Activated CD8-positive, alpha-beta T cell treated with anti-CD3 and anti-CD28 coated beads, Interleukin-2, amount 10 ng/mL, durations not matched to agents 7 days and 5 days (primary cell): ENCODE results near the gene WBP4. TPM values are rescaled to one million over a fixed set of nuclear protein-coding genes. Genes with fewer than 3 reads are reported as not detected.

Experiments
- ATAC-seq: fragments of 150-1000 bp; cut with Tn5 transposase; one replicate; pipeline ENCODE4 v1.10.0; 2021; ENCODE audit warnings: moderate library complexity
- CTCF ChIA-PET: fragments of 350-600 bp; sonication (Branson Sonifier 250); formaldehyde crosslinking; loops from one replicate; lab custom pipeline; 2021; ENCODE audit warnings: antibody characterized with exemption; lab: Charles Lee
- POLR2A ChIA-PET: fragments of 350-600 bp; sonication (Branson Sonifier 250); formaldehyde crosslinking; loops from one replicate; lab custom pipeline; 2021; ENCODE audit warnings: antibody characterized with exemption; lab: Charles Lee
- DNase-seq: peaks from one replicate; pipeline ENCODE4 v3.0.0-alpha.2; 2020
- H3K27ac Mint-ChIP-seq: one replicate; pipeline ENCODE4 v1.8.0; 2021; ENCODE audit warnings: mild to moderate bottlenecking, mixed read lengths
- H3K27me3 Mint-ChIP-seq: one replicate; pipeline ENCODE4 v1.8.0; 2021; ENCODE audit warnings: low read depth, mixed read lengths
- H3K36me3 Mint-ChIP-seq: one replicate; pipeline ENCODE4 v1.8.0; 2021; ENCODE audit warnings: low read depth, mixed read lengths
- H3K4me1 Mint-ChIP-seq: one replicate; pipeline ENCODE4 v1.8.0; 2021; ENCODE audit warnings: low read depth, mixed read lengths
- H3K4me3 Mint-ChIP-seq: one replicate; pipeline ENCODE4 v1.8.0; 2021; ENCODE audit warnings: mild to moderate bottlenecking, mixed read lengths
- H3K9me3 Mint-ChIP-seq: one replicate; pipeline ENCODE4 v1.8.0; 2022; ENCODE audit warnings: mixed read lengths; ENCODE audit not compliant: insufficient read depth
- total RNA-seq, 2 experiments: library from RNA; stranded (reverse); gene quantifications; one replicate each; pipeline ENCODE4 v1.2.3, GENCODE V29; 2021

The WBP4 gene
- total RNA-seq, 2 experiments from 2014 or later, result 9.7 to 10.4 TPM

- DNase-seq, result no peak
- ATAC-seq, result no peak
- Mint-ChIP-seq H3K27me3 (no peaks in the 10 kb centered on the region), H3K27ac (peak overlapping the region; percentile 99), H3K4me1 (peaks cover 57% of the 10 kb centered on the region), H3K36me3 (peaks cover 20% of the 10 kb centered on the region), H3K9me3 (no peaks in the 10 kb centered on the region), H3K4me3 (peak overlapping the region; percentile 99)
- POLR2A ChIA-PET, result interaction anchor here (0.7 to 2.4 kb wide), 7 partner anchors 40 to 135 kb away, joined by 3 to 19 read pairs (median 4); partner anchors contain the start of genes ELF1 and KBTBD7
- CTCF ChIA-PET, result interaction anchor here (0.7 to 2.2 kb wide), 18 partner anchors 11 to 245 kb away, joined by 3 to 20 read pairs (median 3); partner anchors contain the start of gene ELF1
Measured at GRCh38 chr13:41059456-41060081, 1.7 kb upstream of the WBP4 start.

- CTCF ChIA-PET, result interaction anchor here (0.7 to 2.2 kb wide), 25 partner anchors 10 to 283 kb away, joined by 3 to 20 read pairs (median 3); partner anchors contain the start of gene ELF1
- peak overlapping the region; percentile 99 for H3K27ac Mint-ChIP-seq
- POLR2A ChIA-PET, result interaction anchor here (0.7 to 2.4 kb wide), 13 partner anchors 40 to 204 kb away, joined by 3 to 19 read pairs (median 4); partner anchors contain the start of genes ELF1 and KBTBD7
- H3K27me3 Mint-ChIP-seq, result no peaks in the 10 kb centered on the region
- no peaks in the 10 kb centered on the region for H3K9me3 Mint-ChIP-seq
- H3K4me1 Mint-ChIP-seq, result peaks cover 52% of the 10 kb centered on the region
- DNase-seq (peak; percentile 77), ATAC-seq (peak; percentile 47)
- peaks cover 24% of the 10 kb centered on the region for H3K36me3 Mint-ChIP-seq
- H3K4me3 Mint-ChIP-seq, result peak overlapping the region; percentile 99
Measured at GRCh38 chr13:41060082-41060723, 1.1 kb upstream of the WBP4 start.

GRCh38 chr13:41060724-41061074 is 610 bp upstream of the WBP4 start:
- no peaks in the 10 kb centered on the region for H3K27me3 Mint-ChIP-seq
- no peaks in the 10 kb centered on the region for H3K9me3 Mint-ChIP-seq
- peak; percentile 65 for ATAC-seq
- POLR2A ChIA-PET, result interaction anchor here (0.5 to 2.4 kb wide), 18 partner anchors 36 to 252 kb away, joined by 3 to 19 read pairs (median 4); partner anchors contain the start of genes ELF1 and KBTBD7
- CTCF ChIA-PET, result interaction anchor here (0.7 to 2.2 kb wide), 15 partner anchors 22 to 283 kb away, joined by 3 to 7 read pairs (median 4); partner anchors contain the start of gene ELF1
- DNase-seq, result peak; percentile 88
- peaks cover 50% of the 10 kb centered on the region for H3K4me1 Mint-ChIP-seq
- H3K27ac Mint-ChIP-seq, result peak overlapping the region; percentile 99
- H3K36me3 Mint-ChIP-seq, result peaks cover 29% of the 10 kb centered on the region
- H3K4me3 Mint-ChIP-seq, result peak overlapping the region; percentile 99

- DNase-seq (no peak), ATAC-seq (no peak)
- Mint-ChIP-seq H3K27me3 (no peaks in the 10 kb centered on the region), H3K4me3 (peak overlapping the region; percentile 99), H3K9me3 (no peaks in the 10 kb centered on the region), H3K27ac (peak overlapping the region; percentile 99), H3K4me1 (peaks cover 39% of the 10 kb centered on the region), H3K36me3 (peaks cover 37% of the 10 kb centered on the region)
- ChIA-PET POLR2A (interaction anchor here (0.6 to 2.3 kb wide), 5 partner anchors 42 to 141 kb away, joined by 3 to 10 read pairs (median 5); no protein-coding TSS in a partner anchor), CTCF (interaction anchor here (1.0 to 2.3 kb wide), 7 partner anchors 8 to 253 kb away, joined by 3 to 15 read pairs (median 4); no protein-coding TSS in a partner anchor)
Measured at GRCh38 chr13:41061914-41062837, 867 bp downstream of the WBP4 start.

GRCh38 chr13:41064493-41064892 is 3.2 kb downstream of the WBP4 start:
- ChIA-PET CTCF (interaction anchor here (1.3 to 2.3 kb wide), 2 partner anchors 10 kb away, joined by 3 to 15 read pairs; no protein-coding TSS in a partner anchor), POLR2A (no interaction called here)
- peaks cover 22% of the 10 kb centered on the region for H3K4me1 Mint-ChIP-seq
- DNase-seq, result no peak
- H3K27me3 Mint-ChIP-seq, result no peaks in the 10 kb centered on the region
- ATAC-seq, result no peak
- peaks cover 51% of the 10 kb centered on the region for H3K36me3 Mint-ChIP-seq
- H3K27ac Mint-ChIP-seq, result no peak overlapping the region
- no peaks in the 10 kb centered on the region for H3K9me3 Mint-ChIP-seq
- no peak overlapping the region for H3K4me3 Mint-ChIP-seq

GRCh38 chr13:41065078-41065477 is 3.8 kb downstream of the WBP4 start:
- ChIA-PET CTCF (no interaction called here), POLR2A (no interaction called here)
- H3K4me1 Mint-ChIP-seq, result peaks cover 20% of the 10 kb centered on the region
- H3K9me3 Mint-ChIP-seq, result no peaks in the 10 kb centered on the region
- ATAC-seq, result no peak
- no peaks in the 10 kb centered on the region for H3K27me3 Mint-ChIP-seq
- H3K36me3 Mint-ChIP-seq, result peaks cover 52% of the 10 kb centered on the region
- DNase-seq, result no peak
- H3K27ac Mint-ChIP-seq, result no peak overlapping the region
- no peak overlapping the region for H3K4me3 Mint-ChIP-seq

GRCh38 chr13:41074523-41074922 is 13.2 kb downstream of the WBP4 start:
- Mint-ChIP-seq H3K27me3 (no peaks in the 10 kb centered on the region), H3K4me3 (no peak overlapping the region), H3K4me1 (no peaks in the 10 kb centered on the region), H3K9me3 (no peaks in the 10 kb centered on the region), H3K36me3 (peaks cover 50% of the 10 kb centered on the region), H3K27ac (no peak overlapping the region)
- no peak for ATAC-seq
- ChIA-PET CTCF (interaction anchor here (0.8 to 1.9 kb wide), 8 partner anchors 11 to 153 kb away, joined by 3 to 10 read pairs (median 4); no protein-coding TSS in a partner anchor), POLR2A (no interaction called here)
- DNase-seq, result no peak

- ATAC-seq (no peak), DNase-seq (no peak)
- POLR2A ChIA-PET, result no interaction called here
- Mint-ChIP-seq H3K27me3 (no peaks in the 10 kb centered on the region), H3K36me3 (peaks cover 51% of the 10 kb centered on the region), H3K4me1 (no peaks in the 10 kb centered on the region), H3K4me3 (no peak overlapping the region), H3K27ac (no peak overlapping the region), H3K9me3 (no peaks in the 10 kb centered on the region)
- CTCF ChIA-PET, result interaction anchor here (1.0 to 1.9 kb wide), 4 partner anchors 12 to 147 kb away, joined by 3 to 10 read pairs (median 7); no protein-coding TSS in a partner anchor
Measured at GRCh38 chr13:41075034-41075433, 13.7 kb downstream of the WBP4 start.

- no peak overlapping the region for H3K4me3 Mint-ChIP-seq
- H3K27ac Mint-ChIP-seq, result no peak overlapping the region
- H3K27me3 Mint-ChIP-seq, result no peaks in the 10 kb centered on the region
- DNase-seq, result no peak
- H3K9me3 Mint-ChIP-seq, result no peaks in the 10 kb centered on the region
- H3K36me3 Mint-ChIP-seq, result peaks cover 47% of the 10 kb centered on the region
- no peaks in the 10 kb centered on the region for H3K4me1 Mint-ChIP-seq
- ChIA-PET CTCF (no interaction called here), POLR2A (no interaction called here)
- no peak for ATAC-seq
Measured at GRCh38 chr13:41075485-41075884, 14.2 kb downstream of the WBP4 start.

GRCh38 chr13:41077475-41077874 is 16.2 kb downstream of the WBP4 start:
- H3K4me1 Mint-ChIP-seq, result no peaks in the 10 kb centered on the region
- ATAC-seq (no peak), DNase-seq (no peak)
- peaks cover 48% of the 10 kb centered on the region for H3K36me3 Mint-ChIP-seq
- POLR2A ChIA-PET, result no interaction called here
- H3K9me3 Mint-ChIP-seq, result no peaks in the 10 kb centered on the region
- CTCF ChIA-PET, result no interaction called here
- H3K27me3 Mint-ChIP-seq, result no peaks in the 10 kb centered on the region
- H3K27ac Mint-ChIP-seq, result no peak overlapping the region
- H3K4me3 Mint-ChIP-seq, result no peak overlapping the region

GRCh38 chr13:41079725-41080124 is 18.4 kb downstream of the WBP4 start:
- peaks cover 50% of the 10 kb centered on the region for H3K36me3 Mint-ChIP-seq
- DNase-seq (no peak), ATAC-seq (no peak)
- H3K4me3 Mint-ChIP-seq, result no peak overlapping the region
- no peaks in the 10 kb centered on the region for H3K27me3 Mint-ChIP-seq
- ChIA-PET CTCF (no interaction called here), POLR2A (no interaction called here)
- no peaks in the 10 kb centered on the region for H3K4me1 Mint-ChIP-seq
- no peak overlapping the region for H3K27ac Mint-ChIP-seq
- H3K9me3 Mint-ChIP-seq, result no peaks in the 10 kb centered on the region
